HepG2 (cell line): ENCODE data around the gene NRG3. TPM values are rescaled to one million over a fixed set of nuclear protein-coding genes. Genes with fewer than 3 reads are reported as not detected.

Experiments used
- ATAC-seq: fragments of 200-7000 bp; cut with Tn5 transposase; 3 replicates; pipeline ENCODE4 v1.9.1; 2020; ENCODE audit warnings: mild to moderate bottlenecking, moderate library complexity
- BruUV-seq: library from RNA; stranded (reverse); fragments of 400-500 nt; replicated peaks from 2 replicates; lab custom pipeline; 2021; lab: Mats Ljungman, UMichigan
- CTCF ChIA-PET: fragments of 300-600 bp; formaldehyde crosslinking; extraction: SDS; loops from one replicate; lab custom pipeline; 2021; ENCODE audit warnings: low total read pairs, inconsistent platforms, low intra/inter-chr PET ratio; lab: Yijun Ruan, JAX
- POLR2A ChIA-PET: fragments of 350-600 bp; sonication (Branson Sonifier 250); formaldehyde crosslinking; loops from one replicate; lab custom pipeline; 2020; ENCODE audit warnings: antibody characterized with exemption, inconsistent platforms; lab: Yijun Ruan, JAX
- DNase-seq: peaks from one replicate; pipeline ENCODE4 v3.0.0-alpha.2; 2015; ENCODE audit warnings: low spot score
- FAIRE-seq: peaks from 3 replicates; lab custom pipeline; 2011; peaks lifted over from hg19 to GRCh38; lab: Jason Lieb, UNC
- H2AFZ ChIP-seq: one replicate; pipeline ENCODE4 v1.6.1; 2011; ENCODE audit warnings: low read length, inconsistent platforms
- H3K27ac ChIP-seq: fragments of 300-600 bp; 3 replicates; pipeline ENCODE4 v1.8.0; 2011; ENCODE audit warnings: mixed run types, mild to moderate bottlenecking, mixed read lengths, low read length, inconsistent platforms; ENCODE audit not compliant: insufficient read depth; ENCODE audit errors: extremely low read length
- H3K27me3 ChIP-seq, 2 experiments: fragments of 200-600 bp in 1 of 2; 2 replicates in 1 of 2; 3 replicates in 1 of 2; pipeline versions ENCODE4 v1.6.0 to v1.8.0; 2011; ENCODE audit warnings: low read length in 2 of 2, mild to moderate bottlenecking in 2 of 2, moderate library complexity in 2 of 2, inconsistent platforms in 1 of 2; ENCODE audit not compliant: insufficient read depth in 2 of 2, control insufficient read depth in 1 of 2
- H3K36me3 ChIP-seq, 2 experiments: fragments of 200-600 bp in 1 of 2; replicated peaks in 1 of 2; 2 replicates in 1 of 2; 3 replicates in 1 of 2; pipeline versions ENCODE4 v1.5.1 to v1.8.0; 2011; ENCODE audit warnings: low read length in 2 of 2, inconsistent platforms in 1 of 2; ENCODE audit not compliant: insufficient read depth in 2 of 2, control insufficient read depth in 1 of 2
- H3K4me1 ChIP-seq: 2 replicates; pipeline ENCODE4 v1.5.1; 2012; ENCODE audit warnings: low read length, inconsistent platforms; ENCODE audit not compliant: insufficient read depth
- H3K4me2 ChIP-seq: 2 replicates; pipeline ENCODE4 v1.6.0; 2011; ENCODE audit warnings: low read depth, low read length, inconsistent platforms
- H3K4me3 ChIP-seq, 3 experiments: fragments of 200-600 bp in 1 of 3; sonication (generic), shearing (Covaris generic) in 1 of 3; replicated peaks in 1 of 3; 2 replicates each; pipeline ENCODE4 v1.5.1; 2011 to 2016; ENCODE audit warnings: low read length in 3 of 3, inconsistent platforms in 2 of 3, low read depth in 2 of 3, mild to moderate bottlenecking in 2 of 3, control low read depth in 1 of 3, mixed read lengths in 1 of 3; ENCODE audit not compliant: insufficient read depth in 1 of 3
- H3K79me2 ChIP-seq: one replicate; pipeline ENCODE4 v1.6.1; 2011; ENCODE audit warnings: low read length, inconsistent platforms; ENCODE audit not compliant: insufficient read depth
- H3K9ac ChIP-seq: 2 replicates; pipeline ENCODE4 v1.6.0; 2011; ENCODE audit warnings: mild to moderate bottlenecking, low read depth, low read length, inconsistent platforms; ENCODE audit not compliant: insufficient read depth
- H3K9me3 ChIP-seq: 2 replicates; pipeline ENCODE4 v1.5.1; 2012; ENCODE audit warnings: mild to moderate bottlenecking, low read length
- H4K20me1 ChIP-seq: 2 replicates; pipeline ENCODE4 v1.6.0; 2011; ENCODE audit warnings: inconsistent platforms, mild to moderate bottlenecking, low read length, moderate library complexity; ENCODE audit not compliant: insufficient read depth
- AGO2 ChIP-seq: fragments of 200-400 bp; formaldehyde crosslinking; optimal IDR thresholded peaks from 2 replicates; pipeline ENCODE3; 2017; ENCODE audit warnings: mild to moderate bottlenecking, low read depth, low read length, moderate library complexity
- ARNTL ChIP-seq: sonication (generic); formaldehyde crosslinking; IDR thresholded peaks from 2 replicates; pipeline ENCODE4 v1.4.0; 2020; ENCODE audit warnings: mild to moderate bottlenecking, missing genetic modification reagents
- EED ChIP-seq: sonication (generic); formaldehyde crosslinking; IDR thresholded peaks from 2 replicates; pipeline ENCODE4 v1.5.0; 2020; ENCODE audit warnings: mild to moderate bottlenecking, missing genetic modification reagents
- GTF3A ChIP-seq: sonication (generic); formaldehyde crosslinking; conservative IDR thresholded peaks from 2 replicates; pipeline ENCODE4 v1.4.0; 2020; ENCODE audit warnings: mild to moderate bottlenecking, missing genetic modification reagents
- KLF13 ChIP-seq: sonication (generic); formaldehyde crosslinking; IDR thresholded peaks from 2 replicates; pipeline ENCODE4 v1.4.0; 2020; ENCODE audit warnings: mild to moderate bottlenecking, missing genetic modification reagents
- NFATC3 ChIP-seq: sonication (generic); formaldehyde crosslinking; IDR thresholded peaks from 2 replicates; pipeline ENCODE4 v1.5.1; 2020; ENCODE audit warnings: mild to moderate bottlenecking, missing genetic modification reagents
- NR2F2 ChIP-seq: IDR thresholded peaks from 2 replicates; pipeline ENCODE4 v1.6.1; 2012; ENCODE audit warnings: low read depth, inconsistent platforms, borderline replicate concordance
- PHF5A ChIP-seq: IDR thresholded peaks from one replicate; pipeline ENCODE4 v1.6.1; 2018; ENCODE audit warnings: low read depth, missing genetic modification reagents; ENCODE audit not compliant: unreplicated experiment
- SALL1 ChIP-seq: sonication (generic); formaldehyde crosslinking; IDR thresholded peaks from 2 replicates; pipeline ENCODE4 v1.8.0; 2022; ENCODE audit warnings: mild to moderate bottlenecking, missing genetic modification reagents
- U2AF1 ChIP-seq: fragments of 200-400 bp; formaldehyde crosslinking; optimal IDR thresholded peaks from 2 replicates; pipeline ENCODE3; 2017; ENCODE audit warnings: mild to moderate bottlenecking, low read depth, low read length
- ZNF510 ChIP-seq: sonication (generic); formaldehyde crosslinking; IDR thresholded peaks from 2 replicates; pipeline ENCODE4 v1.4.0; 2020; ENCODE audit warnings: low read depth, mild to moderate bottlenecking, missing genetic modification reagents
- ZNF589 ChIP-seq: sonication (generic); formaldehyde crosslinking; conservative IDR thresholded peaks from 2 replicates; pipeline ENCODE4 v1.8.0; 2022; ENCODE audit warnings: mild to moderate bottlenecking, moderate library complexity, missing genetic modification reagents
- ZNF740 ChIP-seq: sonication (generic); formaldehyde crosslinking; IDR thresholded peaks from 2 replicates; pipeline ENCODE4 v1.4.0; 2020; ENCODE audit warnings: missing genetic modification reagents
- ZNF788 ChIP-seq: sonication (generic); formaldehyde crosslinking; IDR thresholded peaks from 2 replicates; pipeline ENCODE4 v1.5.0; 2020; ENCODE audit warnings: mild to moderate bottlenecking, missing genetic modification reagents, borderline replicate concordance
- WGBS: methylation state at CpG from one replicate; pipeline ENCODE4 v1.1.6; 2017; ENCODE audit warnings: low lambda C conversion rate; 5-methylcytosine and 5-hydroxymethylcytosine counted together
- in situ Hi-C: cut with HindIII; loops from 2 replicates; pipeline ENCODE4 v1.10.0; 2017; ENCODE audit warnings: low pct_unique_long_range_greater_than_20kb; ENCODE audit not compliant: extremely low pct_ligation_motif_present
- intact Hi-C: fragments of 100-400 bp; cut with micrococcal nuclease; formaldehyde crosslinking; loops from one replicate; pipeline ENCODE4 v1.10.0; 2022; ENCODE audit not compliant: unreplicated experiment
- polyA plus RNA-seq, 8 experiments: library from polyadenylated mRNA; depleted of rRNA in 3 of 8; stranded (reverse) in 7 of 8; unstranded in 1 of 8; fragments of >200 nt; fragmentation: Illumina TruSeq in 4 of 8; extraction: Trizol in 4 of 8; gene quantifications; 2 replicates each; pipeline versions ENCODE4 v1.2.1 to v1.2.3, GENCODE V29; 2011 to 2016; ENCODE audit warnings: low read depth in 4 of 8, missing spikeins in 1 of 8, mixed read lengths in 1 of 8; ENCODE audit not compliant: insufficient read depth in 1 of 8
- total RNA-seq, 5 experiments: library from RNA; depleted of rRNA; stranded (reverse); fragments of >200 nt; fragmentation: Illumina TruSeq; extraction: Trizol; gene quantifications; 2 replicates each; pipeline ENCODE4 v1.2.3, GENCODE V29; 2016; ENCODE audit warnings: low read depth in 1 of 5
- TF ChIP-seq, protein P1 (sequence below): conservative IDR thresholded peaks from 2 replicates; pipeline ENCODE4 v1.6.1; 2018; ENCODE audit warnings: missing genetic modification reagents

NRG3 gene
- total and polyA plus RNA-seq, 2 of the 13 experiments (the other 11 are each of a cell fraction or from before 2014, with no cell fraction given): not detected

GRCh38 chr10:81920213-81920829 lies 45.3 kb downstream of the NRG3 start:
- H3K36me3 ChIP-seq: no peaks in the 10 kb centered on the region
- H4K20me1 ChIP-seq: no peaks in the 10 kb centered on the region
- H3K4me3 ChIP-seq: no peak overlapping the region
- intact Hi-C loops: loop anchor here (5.0 kb wide), 1 partner anchor 1952 kb away; no protein-coding TSS in a partner anchor
- H3K79me2 ChIP-seq: no peaks in the 10 kb centered on the region
- peaks cover 57% of the 10 kb centered on the region for H3K9me3 ChIP-seq
- H3K27ac ChIP-seq: no peak overlapping the region
- no TSS peak for BruUV-seq
- no peak overlapping the region for H3K4me2 ChIP-seq
- in situ Hi-C loops: no loop called here
- CTCF ChIA-PET: no interaction called here
- 3% methylated on average over 3 of the region's 3 CpGs for WGBS
- POLR2A ChIA-PET: no interaction called here
- DNase-seq (no peak), FAIRE-seq (no peak), ATAC-seq (no peak)
- H3K9ac ChIP-seq: no peak overlapping the region
- no peak for TF ChIP-seq ZNF589 (CRISPR knock-in tag)
- no peak for TF ChIP-seq PHF5A (CRISPR knock-in tag)
- TF ChIP-seq NFATC3 (CRISPR knock-in tag): no peak
- no peak for TF ChIP-seq NR2F2
- TF ChIP-seq EED: no peak
- no peak for TF ChIP-seq ZNF740 (CRISPR knock-in tag)
- no peak for TF ChIP-seq KLF13
- TF ChIP-seq, protein P1, sequence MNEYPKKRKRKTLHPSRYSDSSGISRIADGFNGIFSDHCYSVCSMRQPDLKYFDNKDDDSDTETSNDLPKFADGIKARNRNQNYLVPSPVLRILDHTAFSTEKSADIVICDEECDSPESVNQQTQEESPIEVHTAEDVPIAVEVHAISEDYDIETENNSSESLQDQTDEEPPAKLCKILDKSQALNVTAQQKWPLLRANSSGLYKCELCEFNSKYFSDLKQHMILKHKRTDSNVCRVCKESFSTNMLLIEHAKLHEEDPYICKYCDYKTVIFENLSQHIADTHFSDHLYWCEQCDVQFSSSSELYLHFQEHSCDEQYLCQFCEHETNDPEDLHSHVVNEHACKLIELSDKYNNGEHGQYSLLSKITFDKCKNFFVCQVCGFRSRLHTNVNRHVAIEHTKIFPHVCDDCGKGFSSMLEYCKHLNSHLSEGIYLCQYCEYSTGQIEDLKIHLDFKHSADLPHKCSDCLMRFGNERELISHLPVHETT: no peak
- TF ChIP-seq AGO2: no peak
- no peak for TF ChIP-seq U2AF1
- TF ChIP-seq ZNF510 (CRISPR knock-in tag): no peak
- no peak for TF ChIP-seq GTF3A (CRISPR knock-in tag)
- no peak for TF ChIP-seq ZNF788 (CRISPR knock-in tag)
- TF ChIP-seq SALL1 (CRISPR knock-in tag): no peak
- TF ChIP-seq ARNTL (CRISPR knock-in tag): no peak
- H3K4me1 ChIP-seq: no peaks in the 10 kb centered on the region
- no peak overlapping the region for H2AFZ ChIP-seq
- H3K27me3 ChIP-seq: no peaks in the 10 kb centered on the region
